Fibroblast of skin of abdomen (primary cell): ENCODE measurements around the gene GSPT2. TPM values are rescaled to one million over a fixed set of nuclear protein-coding genes. Genes with fewer than 3 reads are reported as not detected.
"Not testable (repeated sequence)": the region's sequence is repeated elsewhere in the genome, so short reads cannot be mapped to it uniquely, and the experiment has no call there.

Experiments used
- DNase-seq: peaks from one replicate; pipeline ENCODE4 v3.0.0-alpha.2; 2013
- polyA plus RNA-seq, 2 experiments: library from polyadenylated mRNA; unstranded; fragments of 120-200 nt; gene quantifications; one replicate each; pipeline ENCODE4 v1.2.1, GENCODE V29; 2013; ENCODE audit not compliant: insufficient read length in 2 of 2

Gene GSPT2
- 12.5 TPM for polyA plus RNA-seq (2013, experiment 1 of 2; ENCODE audit: insufficient read length)
- 11.1 TPM for polyA plus RNA-seq (2013, experiment 2 of 2; ENCODE audit: insufficient read length)

- DNase-seq: peak; percentile 77
Observed at GRCh38 chrX:51743179-51743957, at the start of gene GSPT2. Gene GSPT2 (plus strand): TSS chrX:51743442. CDS start chrX:51743627, 185 bp downstream.

- no peak for DNase-seq
Observed at GRCh38 chrX:51694254-51694653, 49.0 kb upstream of the GSPT2 start.

DNA sequence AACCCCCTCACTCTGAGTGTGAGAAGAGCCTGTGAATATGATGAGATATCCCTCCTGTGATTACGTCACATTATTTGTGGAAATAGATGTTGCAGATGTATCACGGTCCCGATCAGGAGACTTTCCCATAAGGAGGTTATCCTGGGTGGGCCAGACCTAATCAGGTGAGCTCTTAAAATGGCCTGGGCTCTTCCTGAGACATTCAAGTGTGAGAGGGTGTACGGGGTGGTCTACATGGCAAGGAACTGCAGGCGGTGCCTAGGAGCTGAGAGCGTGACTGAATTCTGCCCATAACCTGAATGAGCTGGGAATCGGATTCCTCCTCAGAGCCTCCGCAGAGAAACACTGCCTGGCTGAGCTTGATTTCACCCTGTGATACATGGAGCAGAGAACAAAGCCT lies 45.8 kb upstream of the GSPT2 start:
- no peak for DNase-seq

GRCh38 chrX:51710277-51711164 lies 32.7 kb upstream of the GSPT2 start, which contains the start of gene CENPVL1:
Gene CENPVL1 (plus strand): TSS chrX:51710512. CDS start chrX:51710512, 0 bp downstream.
- DNase-seq: not testable (repeated sequence)

DNA sequence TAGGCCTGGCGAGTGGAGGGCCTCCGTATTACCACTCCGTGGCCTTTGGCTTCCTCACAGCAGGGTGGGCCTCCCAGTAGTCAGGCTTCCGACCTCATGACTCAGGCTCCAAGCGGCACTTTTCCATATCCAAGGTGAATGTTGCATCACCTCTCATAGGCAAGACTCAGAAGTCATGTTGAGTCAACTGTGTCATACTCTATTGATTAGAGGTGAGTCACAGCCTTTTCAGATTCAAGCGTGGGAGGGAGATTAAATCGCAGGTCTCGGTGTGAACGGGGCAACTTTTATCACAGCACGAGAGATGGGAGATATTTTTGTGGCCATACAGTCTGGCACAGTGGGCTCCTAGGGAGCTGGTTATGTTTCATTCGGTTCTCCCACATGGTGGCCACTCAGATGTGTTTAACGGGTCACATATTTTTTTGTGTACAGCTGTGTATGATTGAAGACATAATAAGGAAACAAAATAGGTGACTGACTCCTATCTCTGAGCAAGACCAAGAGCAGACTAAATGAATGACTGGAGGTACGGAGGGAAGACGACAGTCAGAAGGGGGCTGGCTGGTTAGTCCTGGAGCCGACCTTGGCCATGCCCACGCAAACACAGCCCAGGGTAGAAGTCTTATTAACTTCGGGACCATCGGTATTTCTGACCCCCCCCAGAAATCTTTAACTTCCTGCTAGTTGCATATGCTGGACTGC lies 30.1 kb upstream of the GSPT2 start:
- DNase-seq: not testable (repeated sequence)

GRCh38 chrX:51728202-51728601 lies 15.0 kb upstream of the GSPT2 start:
- no peak for DNase-seq

DNA sequence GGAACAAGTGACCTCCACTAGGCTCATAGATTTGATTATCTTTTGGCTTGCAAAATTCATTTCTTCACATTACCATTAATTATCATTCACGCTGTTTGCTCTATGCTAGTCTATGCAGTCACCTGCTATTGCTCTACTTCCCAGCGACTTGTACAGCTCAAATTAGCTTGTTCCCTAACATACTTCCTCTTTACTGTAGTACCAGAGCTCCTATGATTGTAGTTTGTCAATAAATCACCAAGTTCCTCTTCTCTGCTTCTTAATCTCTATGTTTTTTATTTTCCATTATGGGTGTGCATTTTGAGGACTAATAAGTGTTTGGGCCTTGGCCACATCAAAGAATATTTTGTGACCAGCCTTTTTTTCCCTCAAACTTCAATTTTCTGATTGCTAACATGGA lies 6.2 kb upstream of the GSPT2 start:
- DNase-seq: no peak

DNA sequence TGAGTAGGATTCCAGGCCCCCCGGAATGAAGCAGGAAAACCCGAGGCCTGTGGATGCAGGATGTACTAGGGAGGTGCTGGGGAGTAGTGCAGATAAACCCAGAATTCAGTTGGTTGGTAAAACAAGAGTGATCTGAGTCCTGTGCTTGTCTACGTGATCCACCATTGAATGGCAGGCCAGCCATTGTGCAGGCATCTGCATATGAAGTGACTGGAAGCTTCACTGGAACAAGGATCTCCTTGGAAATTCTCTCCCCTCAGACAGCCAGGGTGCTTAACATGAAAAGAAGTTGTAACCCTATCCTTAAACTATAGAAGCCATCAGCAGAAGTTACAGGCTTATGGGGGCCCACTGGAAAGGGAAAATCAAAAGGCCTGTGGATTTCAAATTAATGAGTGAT lies 656 bp upstream of the GSPT2 start:
- no peak for DNase-seq

- DNase-seq: no peak
Observed at GRCh38 chrX:51747671-51748070, 4.4 kb downstream of the GSPT2 start.

DNA sequence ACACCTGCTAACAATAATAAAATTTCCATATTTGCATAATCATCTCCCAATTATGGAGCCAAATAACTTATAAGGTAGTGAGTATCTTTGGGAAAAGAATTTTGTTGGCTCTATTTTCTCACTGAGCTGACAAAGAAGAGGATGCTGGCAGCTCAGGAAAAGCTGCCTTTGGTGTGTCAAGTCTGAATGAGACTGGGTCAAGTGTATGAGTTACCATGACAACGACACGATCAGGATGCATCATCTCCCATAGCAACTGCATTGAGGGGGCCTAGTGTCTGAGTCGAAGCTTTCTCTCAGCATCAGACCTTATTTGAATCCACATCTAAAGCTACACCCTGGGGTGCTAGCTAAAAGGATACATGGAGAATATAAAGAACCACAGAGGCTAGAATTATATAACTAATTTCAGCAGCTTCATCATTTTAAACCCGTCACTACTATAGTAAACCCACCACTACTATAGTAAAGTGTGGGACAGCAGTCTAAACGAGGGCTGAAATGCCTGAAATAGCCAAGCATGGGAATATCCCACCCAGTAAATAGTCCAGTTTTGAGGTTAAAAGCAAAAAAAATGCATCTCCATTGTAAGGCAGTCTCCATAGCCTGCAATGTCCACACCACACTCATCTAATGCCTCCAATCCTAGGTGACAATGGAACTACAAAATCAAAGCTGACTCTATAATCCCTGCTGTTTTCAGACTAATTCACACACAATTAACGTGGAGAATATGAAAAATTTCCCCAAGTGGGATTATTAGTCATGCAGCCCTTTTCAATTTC lies 16.0 kb downstream of the GSPT2 start:
- DNase-seq: no peak

GRCh38 chrX:51760657-51761056 lies 17.4 kb downstream of the GSPT2 start:
- no peak for DNase-seq

DNA sequence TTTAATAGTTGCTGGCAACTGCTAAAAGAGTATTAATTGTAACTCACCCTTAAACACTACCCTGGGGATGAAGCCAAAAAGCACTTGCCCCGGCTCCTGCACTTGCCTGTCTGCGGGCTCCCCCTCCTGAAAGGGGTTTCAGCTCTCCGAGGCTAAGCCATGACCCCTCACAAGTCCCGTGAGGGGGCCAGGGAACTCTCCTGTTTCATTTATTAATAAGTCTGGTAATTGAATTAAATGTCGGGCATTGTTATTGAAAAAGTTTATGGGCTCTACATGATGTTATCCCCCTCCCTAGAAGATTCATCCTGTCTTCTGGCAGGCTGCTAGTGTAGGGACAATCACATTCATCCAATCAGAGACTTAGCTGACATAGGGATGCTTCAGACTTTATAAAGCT lies 23.3 kb downstream of the GSPT2 start:
- no peak for DNase-seq

DNA sequence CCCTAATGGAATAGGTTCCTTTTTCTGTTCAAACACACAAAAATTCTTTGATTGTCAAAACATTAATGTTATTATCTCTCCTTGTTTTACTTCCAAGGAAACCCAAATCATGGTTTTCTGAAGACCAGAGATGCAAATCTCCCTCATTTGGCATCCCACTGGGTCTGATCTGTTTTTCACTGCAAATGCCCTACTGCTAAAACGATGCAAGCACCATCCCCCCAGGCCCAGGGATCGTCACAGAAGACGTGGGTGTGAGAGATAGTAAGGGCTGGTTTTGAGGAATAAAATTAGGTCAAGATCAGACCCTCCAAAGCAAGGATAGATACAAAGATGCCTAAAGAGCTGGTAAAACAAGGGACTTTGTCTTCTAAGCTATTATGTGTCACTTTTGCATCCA lies 33.6 kb downstream of the GSPT2 start:
- DNase-seq: no peak

GRCh38 chrX:51779306-51779705 lies 36.1 kb downstream of the GSPT2 start:
- DNase-seq: no peak

DNA sequence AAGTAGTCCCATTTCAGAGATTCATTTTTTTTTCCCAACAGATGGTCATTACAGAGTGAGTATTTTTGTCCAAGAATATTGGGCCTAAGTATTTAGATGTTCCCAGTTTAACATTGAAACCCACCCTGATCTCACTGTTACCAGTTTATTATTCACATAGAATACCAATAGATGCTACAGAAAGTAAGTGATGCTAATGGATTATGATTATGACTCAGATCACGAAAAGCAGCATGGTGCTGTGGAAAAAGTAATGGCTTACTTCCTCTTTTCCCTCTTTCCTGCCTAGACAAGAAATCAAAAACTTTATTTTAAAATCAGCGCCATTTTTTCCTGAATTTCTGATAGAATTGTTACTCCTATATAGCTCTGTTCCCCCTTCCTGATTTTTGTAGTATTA lies 51.9 kb downstream of the GSPT2 start:
- no peak for DNase-seq
